Measurements from ENCODE around the gene SMCHD1. TPM values are rescaled to one million over a fixed set of nuclear protein-coding genes. Genes with fewer than 3 reads are reported as not detected.

SMCHD1 gene
- total RNA-seq, 1 donor from 2014 or later, result 28.3 TPM

GRCh38 chr18:2774669-2775068 is 119.1 kb downstream of the SMCHD1 start:
- DNase-seq (ENCODE audit: low spot score), result no peak
- Mint-ChIP-seq H3K4me3 (ENCODE audit: unreplicated experiment) (no peak overlapping the region), H3K36me3 (ENCODE audit: low read depth, unreplicated experiment) (peaks cover 4% of the 10 kb centered on the region), H3K27ac (ENCODE audit: unreplicated experiment) (no peak overlapping the region), H3K4me1 (ENCODE audit: unreplicated experiment) (peaks cover 9% of the 10 kb centered on the region), H3K27me3 (ENCODE audit: unreplicated experiment) (peaks cover 2% of the 10 kb centered on the region), H3K9me3 (ENCODE audit: unreplicated experiment) (no peaks in the 10 kb centered on the region)
- no peak for TF ChIP-seq CTCF (IDR thresholded peaks at IDR 0.05; ENCODE audit: unreplicated experiment)

- peaks cover 9% of the 10 kb centered on the region for H3K4me1 Mint-ChIP-seq (ENCODE audit: unreplicated experiment)
- H3K9me3 Mint-ChIP-seq (ENCODE audit: unreplicated experiment), result no peaks in the 10 kb centered on the region
- no peak overlapping the region for H3K4me3 Mint-ChIP-seq (ENCODE audit: unreplicated experiment)
- H3K36me3 Mint-ChIP-seq (ENCODE audit: low read depth, unreplicated experiment), result peaks cover 7% of the 10 kb centered on the region
- no peak for DNase-seq (ENCODE audit: low spot score)
- no peak overlapping the region for H3K27ac Mint-ChIP-seq (ENCODE audit: unreplicated experiment)
- H3K27me3 Mint-ChIP-seq (ENCODE audit: unreplicated experiment), result peaks cover 2% of the 10 kb centered on the region
- no peak for TF ChIP-seq CTCF (IDR thresholded peaks at IDR 0.05; ENCODE audit: unreplicated experiment)
Measured at GRCh38 chr18:2776601-2777000, 121.1 kb downstream of the SMCHD1 start.

GRCh38 chr18:2777241-2777640 is 121.7 kb downstream of the SMCHD1 start:
- no peak for DNase-seq (ENCODE audit: low spot score)
- Mint-ChIP-seq H3K27ac (ENCODE audit: unreplicated experiment) (peak overlapping the region; percentile 53), H3K4me1 (ENCODE audit: unreplicated experiment) (peaks cover 9% of the 10 kb centered on the region), H3K36me3 (ENCODE audit: low read depth, unreplicated experiment) (peaks cover 7% of the 10 kb centered on the region), H3K4me3 (ENCODE audit: unreplicated experiment) (no peak overlapping the region), H3K9me3 (ENCODE audit: unreplicated experiment) (no peaks in the 10 kb centered on the region), H3K27me3 (ENCODE audit: unreplicated experiment) (peaks cover 2% of the 10 kb centered on the region)
- no peak for TF ChIP-seq CTCF (IDR thresholded peaks at IDR 0.05; ENCODE audit: unreplicated experiment)

- Mint-ChIP-seq H3K36me3 (ENCODE audit: low read depth, unreplicated experiment) (peaks cover 10% of the 10 kb centered on the region), H3K27ac (ENCODE audit: unreplicated experiment) (no peak overlapping the region), H3K4me3 (ENCODE audit: unreplicated experiment) (no peak overlapping the region), H3K4me1 (ENCODE audit: unreplicated experiment) (peaks cover 9% of the 10 kb centered on the region), H3K9me3 (ENCODE audit: unreplicated experiment) (no peaks in the 10 kb centered on the region), H3K27me3 (ENCODE audit: unreplicated experiment) (no peaks in the 10 kb centered on the region)
- no peak for TF ChIP-seq CTCF (IDR thresholded peaks at IDR 0.05; ENCODE audit: unreplicated experiment)
- DNase-seq (ENCODE audit: low spot score), result no peak
Measured at GRCh38 chr18:2780750-2781149, 125.2 kb downstream of the SMCHD1 start.

GRCh38 chr18:2787225-2787624 is 131.7 kb downstream of the SMCHD1 start:
- TF ChIP-seq CTCF (IDR thresholded peaks at IDR 0.05; ENCODE audit: unreplicated experiment), result no peak
- H3K27me3 Mint-ChIP-seq (ENCODE audit: unreplicated experiment), result no peaks in the 10 kb centered on the region

More at GRCh38 chr18:2787225-2787624, 131.7 kb downstream of the SMCHD1 start:
- no peak overlapping the region for H3K27ac Mint-ChIP-seq (ENCODE audit: unreplicated experiment)
- H3K4me3 Mint-ChIP-seq (ENCODE audit: unreplicated experiment), result no peak overlapping the region
- no peaks in the 10 kb centered on the region for H3K9me3 Mint-ChIP-seq (ENCODE audit: unreplicated experiment)
- H3K4me1 Mint-ChIP-seq (ENCODE audit: unreplicated experiment), result no peaks in the 10 kb centered on the region
- DNase-seq (ENCODE audit: low spot score), result no peak
- H3K36me3 Mint-ChIP-seq (ENCODE audit: low read depth, unreplicated experiment), result peaks cover 7% of the 10 kb centered on the region

Measured in endothelial cell (in vitro differentiated cells).